GM19035 (cell line): ENCODE measurements around the gene OR5D18.
"Not testable (repeated sequence)": the region's sequence is repeated elsewhere in the genome, so short reads cannot be mapped to it uniquely, and the experiment has no call there.

Source experiments
- ATAC-seq: cut with Tn5 transposase; IDR thresholded peaks from one replicate; pipeline ENCODE4 v1.9.1; 2021; ENCODE audit not compliant: unreplicated experiment

The OR5D18 gene

GRCh38 chr11:55819330-55819729 is at the start of gene OR5D18:
TSS of gene OR5D18 (plus strand) at chr11:55819630. CDS start at chr11:55819630, 0 bp downstream.
- ATAC-seq = no peak

DNA sequence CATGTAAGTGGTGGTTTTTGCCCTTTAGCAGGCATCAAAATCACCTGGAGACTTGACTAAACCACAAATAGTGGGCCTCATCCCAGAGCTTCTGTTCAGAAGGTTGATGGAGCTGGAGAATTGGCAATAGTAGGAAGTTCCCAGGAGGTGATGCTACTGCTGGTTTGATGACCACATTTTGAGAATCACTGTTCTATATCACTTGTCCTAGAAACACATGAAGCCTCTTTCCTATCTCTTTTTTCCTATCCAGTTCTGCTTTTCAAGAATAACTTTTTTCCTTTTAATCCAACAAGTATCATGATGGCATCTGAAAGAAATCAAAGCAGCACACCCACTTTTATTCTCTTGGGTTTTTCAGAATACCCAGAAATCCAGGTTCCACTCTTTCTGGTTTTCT is 46.3 kb upstream of the OR5D18 start, which contains the start of gene OR5D13:
Gene OR5D13, plus strand, starts transcription at position 301 of the 400 bp plus-strand sequence. Its CDS starts 0 bp downstream, at position 301.
- ATAC-seq = no peak

GRCh38 chr11:55791606-55792005 is 27.8 kb upstream of the OR5D18 start:
- ATAC-seq = no peak

GRCh38 chr11:55793321-55793720 is 26.1 kb upstream of the OR5D18 start:
- ATAC-seq = no peak

DNA sequence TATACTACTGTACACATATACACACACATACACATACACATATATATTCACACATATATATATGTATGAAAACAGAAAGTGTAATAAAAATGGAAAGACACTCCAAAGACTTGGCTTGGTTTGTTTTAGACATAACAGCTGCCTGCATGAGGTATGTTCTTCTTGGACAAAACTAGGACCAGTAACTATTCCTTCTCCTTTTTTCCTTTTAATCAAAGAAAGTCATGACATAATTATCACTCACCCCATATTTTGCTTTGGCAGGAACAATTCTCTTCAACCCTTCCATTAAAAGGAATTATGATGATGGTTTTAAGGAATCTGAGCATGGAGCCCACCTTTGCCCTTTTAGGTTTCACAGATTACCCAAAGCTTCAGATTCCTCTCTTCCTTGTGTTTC is 24.2 kb upstream of the OR5D18 start, which contains the start of gene OR5D14:
Gene OR5D14, plus strand, starts transcription at position 301 of the 400 bp plus-strand sequence. Its CDS starts 0 bp downstream, at position 301.
- no peak for ATAC-seq

DNA sequence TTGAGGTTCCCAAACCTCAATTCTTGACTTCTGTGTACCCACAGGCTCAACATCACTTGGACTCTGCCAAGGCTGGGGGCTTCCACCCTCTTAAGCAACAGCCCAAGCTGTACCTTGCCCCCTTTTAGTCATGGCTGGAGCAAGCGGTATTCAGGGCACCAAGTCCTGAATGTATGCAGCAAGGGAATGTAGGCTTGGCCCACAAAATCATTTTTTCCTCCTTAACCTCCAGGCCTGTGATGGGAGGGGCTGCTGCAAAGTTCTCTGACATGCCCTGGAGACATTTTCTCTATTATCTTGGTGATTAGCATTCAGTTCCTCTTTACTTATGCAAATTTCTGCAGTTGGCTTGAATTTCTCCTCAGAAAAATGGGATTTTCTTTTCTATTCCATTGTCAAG is 13.2 kb upstream of the OR5D18 start:
- ATAC-seq = no peak

DNA sequence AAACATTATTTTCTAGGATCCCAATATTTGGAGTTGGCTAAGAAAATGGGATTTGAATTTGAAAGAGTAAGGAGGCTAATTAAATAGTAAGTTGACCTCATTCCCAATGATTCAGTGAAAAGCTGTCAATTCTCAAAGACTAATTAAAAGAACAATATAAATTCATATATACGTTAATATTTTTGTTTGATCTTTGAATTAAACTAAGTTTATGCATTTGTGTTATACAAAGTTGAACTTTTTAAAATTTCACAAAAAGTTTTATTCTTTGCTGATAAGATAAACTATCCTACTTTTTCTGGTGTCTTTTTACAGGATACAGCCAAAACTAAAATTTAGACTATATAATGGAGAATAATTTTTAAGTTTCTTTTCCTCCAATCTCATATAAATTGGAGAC is 8.4 kb upstream of the OR5D18 start, which contains the start of gene OR5L1:
Gene OR5L1, plus strand, starts transcription at position 301 of the 400 bp plus-strand sequence. CDS start 100 bp downstream, outside the sequence.
- no peak for ATAC-seq

DNA sequence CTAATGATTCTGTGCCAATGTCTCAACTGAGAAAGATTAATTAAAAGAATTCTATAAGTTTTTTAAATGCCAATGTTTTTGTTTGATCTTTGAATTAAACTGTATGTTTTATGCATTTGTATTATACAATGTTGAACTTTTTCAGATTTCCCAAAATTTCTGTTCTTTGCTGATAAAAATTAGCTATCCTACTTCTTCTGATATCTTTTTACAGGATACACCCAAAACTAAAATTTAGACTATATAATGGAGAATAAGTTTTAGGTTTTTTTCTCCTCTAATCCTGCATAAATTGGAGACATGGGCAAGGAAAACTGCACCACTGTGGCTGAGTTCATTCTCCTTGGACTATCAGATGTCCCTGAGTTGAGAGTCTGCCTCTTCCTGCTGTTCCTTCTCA is 7.5 kb downstream of the OR5D18 start, which contains the start of gene OR5L2:
Gene OR5L2, plus strand, starts transcription at position 301 of the 400 bp plus-strand sequence. Its CDS starts 0 bp downstream, at position 301.
- ATAC-seq = no peak

DNA sequence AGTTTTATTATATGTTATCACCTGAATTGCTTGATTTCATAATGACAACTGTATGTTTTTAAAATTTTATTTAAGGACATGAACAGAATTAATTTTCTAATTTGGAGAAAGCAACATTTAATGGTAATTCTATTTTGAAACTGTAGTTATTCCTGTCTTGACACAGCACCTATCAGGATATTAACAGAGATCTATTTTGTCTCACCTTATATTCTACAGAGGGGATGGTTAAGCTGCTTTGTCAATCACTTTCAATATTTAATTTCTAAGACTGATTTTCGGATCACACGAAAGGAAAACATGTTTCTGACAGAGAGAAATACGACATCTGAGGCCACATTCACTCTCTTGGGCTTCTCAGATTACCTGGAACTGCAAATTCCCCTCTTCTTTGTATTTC is 19.0 kb downstream of the OR5D18 start, which contains the start of gene OR5D16:
Gene OR5D16, plus strand, starts transcription at position 301 of the 400 bp plus-strand sequence. Its CDS starts 0 bp downstream, at position 301.
- no peak for ATAC-seq

DNA sequence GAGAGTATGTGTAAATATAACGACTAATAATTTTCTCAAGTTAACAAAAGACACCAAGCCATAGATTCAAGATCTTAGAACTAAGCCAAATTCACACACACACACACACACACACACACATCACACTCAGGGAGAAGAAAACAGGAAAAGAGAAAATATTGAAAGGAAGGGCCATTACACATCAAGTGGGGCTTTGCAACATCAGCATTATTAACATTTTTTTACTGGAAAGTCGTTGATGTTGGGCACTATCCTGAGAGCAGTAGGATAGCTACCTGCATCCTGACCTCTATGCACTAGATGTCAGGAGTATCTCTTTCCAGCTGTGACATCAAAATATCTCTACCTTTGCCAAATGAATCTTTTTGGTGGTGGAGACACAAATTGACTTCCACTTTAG is 28.0 kb downstream of the OR5D18 start:
- no peak for ATAC-seq

DNA sequence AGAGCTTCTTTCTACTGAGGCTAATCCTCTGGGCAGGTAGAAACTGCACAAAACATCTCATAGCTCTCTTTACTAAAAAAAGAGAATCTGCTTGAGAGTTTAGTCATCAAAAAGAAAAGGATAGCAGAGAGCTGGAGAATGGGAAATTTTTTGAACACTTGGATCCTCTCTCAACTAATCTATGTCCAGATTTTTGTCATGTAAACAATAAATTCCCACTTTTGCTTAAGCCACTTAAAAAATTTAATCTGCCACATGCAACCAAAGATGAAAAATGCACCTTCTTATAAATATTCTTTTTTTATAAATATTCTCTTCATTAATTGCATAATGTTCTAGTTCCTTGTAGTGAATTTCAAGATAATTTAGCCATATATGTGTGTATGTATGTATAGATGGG is 29.6 kb downstream of the OR5D18 start:
- no peak for ATAC-seq

GRCh38 chr11:55852141-55852540 is 32.7 kb downstream of the OR5D18 start:
- ATAC-seq = no peak

DNA sequence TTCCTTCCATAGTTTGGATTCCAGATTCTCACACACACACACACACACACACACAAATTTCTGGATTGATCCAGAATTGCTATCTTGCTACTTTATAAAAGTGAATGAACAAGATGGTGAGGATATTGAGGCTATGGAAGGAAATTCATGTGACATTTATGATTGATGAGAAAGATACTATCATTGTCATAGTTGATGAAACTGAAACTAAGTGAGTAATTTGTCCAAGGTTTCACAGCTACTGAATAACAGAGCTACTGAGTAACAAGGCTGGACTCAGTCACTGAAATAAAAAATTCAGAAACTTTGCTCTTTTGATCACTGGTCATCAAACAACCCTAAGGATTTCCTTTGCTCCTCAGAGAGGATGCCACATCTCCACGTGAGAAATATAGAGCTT is 35.3 kb downstream of the OR5D18 start:
- no peak for ATAC-seq

DNA sequence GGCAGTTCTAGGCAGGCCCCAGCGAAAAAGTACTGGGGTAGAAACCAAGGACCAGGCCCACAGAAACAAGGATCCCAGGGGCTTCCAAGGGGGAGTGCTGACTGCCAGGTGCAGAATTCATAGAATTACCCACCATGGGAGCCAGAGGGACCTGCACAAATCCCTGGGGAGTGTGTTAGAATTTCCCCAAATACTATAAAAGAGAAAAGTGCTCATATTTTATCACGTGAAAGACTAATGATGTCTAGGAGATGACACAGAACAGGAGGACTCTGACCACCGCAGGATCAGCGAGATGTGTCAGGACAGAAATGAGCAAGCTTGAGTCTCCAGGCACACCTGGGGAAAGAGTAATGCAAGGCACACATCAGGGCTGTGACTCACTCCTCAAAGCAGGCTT is 47.9 kb downstream of the OR5D18 start:
- ATAC-seq = not testable (repeated sequence)
